ENCODE data around the gene PRKRA. TPM values are rescaled to one million over a fixed set of nuclear protein-coding genes. Genes with fewer than 3 reads are reported as not detected.

Gene PRKRA
- polyA plus RNA-seq, 1 donor from 2014 or later, result 91.8 TPM

DNA sequence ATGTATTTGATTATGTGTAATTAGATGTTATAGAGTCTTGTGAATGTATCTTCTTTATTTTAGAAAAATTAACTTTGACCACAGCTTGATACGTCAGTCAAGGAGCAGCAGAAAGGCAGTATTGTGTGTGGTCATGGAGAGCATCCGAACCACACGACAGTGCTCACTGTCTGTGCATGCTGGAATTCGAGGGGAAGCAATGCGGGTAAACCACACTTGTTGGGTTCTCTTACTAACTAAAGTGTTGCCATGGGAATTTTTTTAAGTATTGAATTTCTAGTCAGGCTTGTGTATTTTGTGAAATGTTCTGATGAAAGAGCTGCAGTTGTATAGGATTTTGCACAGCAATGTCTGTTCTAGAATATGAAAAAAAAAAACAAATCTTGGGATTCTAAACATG lies 5.0 kb upstream of the PRKRA start:
- H2AFZ ChIP-seq (ENCODE audit: low read depth, low read length), result no peak overlapping the region
- no peak for TF ChIP-seq TAF1 (IDR thresholded peaks at IDR 0.05; ENCODE audit: low read depth)
- TF ChIP-seq EZH2 (IDR thresholded peaks at IDR 0.05; ENCODE audit: borderline replicate concordance, insufficient read depth, low read length, poor library complexity, severe bottlenecking), result no peak
- TF ChIP-seq, protein P1, sequence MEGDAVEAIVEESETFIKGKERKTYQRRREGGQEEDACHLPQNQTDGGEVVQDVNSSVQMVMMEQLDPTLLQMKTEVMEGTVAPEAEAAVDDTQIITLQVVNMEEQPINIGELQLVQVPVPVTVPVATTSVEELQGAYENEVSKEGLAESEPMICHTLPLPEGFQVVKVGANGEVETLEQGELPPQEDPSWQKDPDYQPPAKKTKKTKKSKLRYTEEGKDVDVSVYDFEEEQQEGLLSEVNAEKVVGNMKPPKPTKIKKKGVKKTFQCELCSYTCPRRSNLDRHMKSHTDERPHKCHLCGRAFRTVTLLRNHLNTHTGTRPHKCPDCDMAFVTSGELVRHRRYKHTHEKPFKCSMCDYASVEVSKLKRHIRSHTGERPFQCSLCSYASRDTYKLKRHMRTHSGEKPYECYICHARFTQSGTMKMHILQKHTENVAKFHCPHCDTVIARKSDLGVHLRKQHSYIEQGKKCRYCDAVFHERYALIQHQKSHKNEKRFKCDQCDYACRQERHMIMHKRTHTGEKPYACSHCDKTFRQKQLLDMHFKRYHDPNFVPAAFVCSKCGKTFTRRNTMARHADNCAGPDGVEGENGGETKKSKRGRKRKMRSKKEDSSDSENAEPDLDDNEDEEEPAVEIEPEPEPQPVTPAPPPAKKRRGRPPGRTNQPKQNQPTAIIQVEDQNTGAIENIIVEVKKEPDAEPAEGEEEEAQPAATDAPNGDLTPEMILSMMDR (IDR thresholded peaks at IDR 0.05; ENCODE audit: poor library complexity, severe bottlenecking), result no peak
- TF ChIP-seq SMC3 (conservative IDR thresholded peaks at IDR 0.05; ENCODE audit: poor library complexity), result no peak
- TF ChIP-seq RAD21 (conservative IDR thresholded peaks at IDR 0.05), result no peak
- TF ChIP-seq MXI1 (conservative IDR thresholded peaks at IDR 0.05; ENCODE audit: poor library complexity, severe bottlenecking), result no peak

DNA sequence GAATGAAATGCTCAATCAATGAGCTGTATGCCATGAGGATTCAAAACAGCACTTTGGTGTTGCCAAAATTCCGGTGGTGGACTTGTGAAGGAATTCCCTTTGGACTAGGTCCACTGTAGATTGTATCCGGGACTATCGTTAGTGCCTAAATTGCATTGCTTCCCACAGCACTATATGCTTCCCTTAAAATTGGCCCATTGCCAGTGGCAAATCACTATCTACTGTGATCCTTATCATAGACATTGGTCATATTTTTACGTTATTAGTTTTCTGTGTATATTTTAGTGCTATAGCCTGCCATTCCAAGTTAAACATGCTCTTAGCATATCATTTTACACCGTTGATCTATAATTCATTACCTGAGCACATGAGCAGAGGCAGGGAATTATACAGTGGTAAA lies 1.9 kb upstream of the PRKRA start:
- H3K9me2 ChIP-seq (ENCODE audit: insufficient read depth, low read length), result no peaks in the 10 kb centered on the region
- H3F3A ChIP-seq (ENCODE audit: insufficient read depth, low read length, poor library complexity, severe bottlenecking), result no peaks in the 10 kb centered on the region
- H3K79me2 ChIP-seq (replicated peaks; ENCODE audit: insufficient read depth, low read length), result peaks cover 20% of the 10 kb centered on the region
- H3K27ac ChIP-seq (ENCODE audit: low read length), result no peak overlapping the region
- no peaks in the 10 kb centered on the region for H4K20me1 ChIP-seq (ENCODE audit: insufficient read depth)
- no peaks in the 10 kb centered on the region for H3K9me3 ChIP-seq (ENCODE audit: low read length)
- no peaks in the 10 kb centered on the region for H3K27me3 ChIP-seq (ENCODE audit: insufficient read depth, low read depth, low read length)
- no peak overlapping the region for H2AFZ ChIP-seq (ENCODE audit: low read depth, low read length)
- no peaks in the 10 kb centered on the region for H3K36me3 ChIP-seq (ENCODE audit: insufficient read depth, low read length)
- TF ChIP-seq, protein P2, sequence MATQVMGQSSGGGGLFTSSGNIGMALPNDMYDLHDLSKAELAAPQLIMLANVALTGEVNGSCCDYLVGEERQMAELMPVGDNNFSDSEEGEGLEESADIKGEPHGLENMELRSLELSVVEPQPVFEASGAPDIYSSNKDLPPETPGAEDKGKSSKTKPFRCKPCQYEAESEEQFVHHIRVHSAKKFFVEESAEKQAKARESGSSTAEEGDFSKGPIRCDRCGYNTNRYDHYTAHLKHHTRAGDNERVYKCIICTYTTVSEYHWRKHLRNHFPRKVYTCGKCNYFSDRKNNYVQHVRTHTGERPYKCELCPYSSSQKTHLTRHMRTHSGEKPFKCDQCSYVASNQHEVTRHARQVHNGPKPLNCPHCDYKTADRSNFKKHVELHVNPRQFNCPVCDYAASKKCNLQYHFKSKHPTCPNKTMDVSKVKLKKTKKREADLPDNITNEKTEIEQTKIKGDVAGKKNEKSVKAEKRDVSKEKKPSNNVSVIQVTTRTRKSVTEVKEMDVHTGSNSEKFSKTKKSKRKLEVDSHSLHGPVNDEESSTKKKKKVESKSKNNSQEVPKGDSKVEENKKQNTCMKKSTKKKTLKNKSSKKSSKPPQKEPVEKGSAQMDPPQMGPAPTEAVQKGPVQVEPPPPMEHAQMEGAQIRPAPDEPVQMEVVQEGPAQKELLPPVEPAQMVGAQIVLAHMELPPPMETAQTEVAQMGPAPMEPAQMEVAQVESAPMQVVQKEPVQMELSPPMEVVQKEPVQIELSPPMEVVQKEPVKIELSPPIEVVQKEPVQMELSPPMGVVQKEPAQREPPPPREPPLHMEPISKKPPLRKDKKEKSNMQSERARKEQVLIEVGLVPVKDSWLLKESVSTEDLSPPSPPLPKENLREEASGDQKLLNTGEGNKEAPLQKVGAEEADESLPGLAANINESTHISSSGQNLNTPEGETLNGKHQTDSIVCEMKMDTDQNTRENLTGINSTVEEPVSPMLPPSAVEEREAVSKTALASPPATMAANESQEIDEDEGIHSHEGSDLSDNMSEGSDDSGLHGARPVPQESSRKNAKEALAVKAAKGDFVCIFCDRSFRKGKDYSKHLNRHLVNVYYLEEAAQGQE (IDR thresholded peaks at IDR 0.05; ENCODE audit: borderline replicate concordance), result no peak
- TF ChIP-seq TAF1 (IDR thresholded peaks at IDR 0.05; ENCODE audit: low read depth) (no peak), EP300 (conservative IDR thresholded peaks at IDR 0.05; ENCODE audit: poor library complexity, severe bottlenecking) (no peak), POLR2AphosphoS5 (IDR thresholded peaks at IDR 0.05) (no peak)
- TF ChIP-seq, protein P1 (IDR thresholded peaks at IDR 0.05; ENCODE audit: poor library complexity, severe bottlenecking), result no peak
- no peak overlapping the region for H3K9ac ChIP-seq (ENCODE audit: low read length)
- H3K4me3 ChIP-seq (ENCODE audit: low read length), result no peak overlapping the region
- H3K4me2 ChIP-seq (ENCODE audit: low read length), result no peak overlapping the region

More for the DNA sequence above, 5.0 kb upstream of the PRKRA start:
- Histone ChIP-seq H3K36me3 (ENCODE audit: insufficient read depth, low read length) (no peaks in the 10 kb centered on the region), H3K4me2 (ENCODE audit: low read length) (no peak overlapping the region), H3K9me3 (ENCODE audit: low read length) (no peaks in the 10 kb centered on the region), H3K79me2 (replicated peaks; ENCODE audit: insufficient read depth, low read length) (no peaks in the 10 kb centered on the region), H3K9ac (ENCODE audit: low read length) (no peak overlapping the region), H3K27ac (ENCODE audit: low read length) (no peak overlapping the region), H3K4me3 (ENCODE audit: low read length) (no peak overlapping the region), H3K27me3 (ENCODE audit: insufficient read depth, low read depth, low read length) (no peaks in the 10 kb centered on the region), H4K20me1 (ENCODE audit: insufficient read depth) (no peaks in the 10 kb centered on the region), H3K9me2 (ENCODE audit: insufficient read depth, low read length) (no peaks in the 10 kb centered on the region), H3F3A (ENCODE audit: insufficient read depth, low read length, poor library complexity, severe bottlenecking) (no peaks in the 10 kb centered on the region)
